HCT116 (cell line): Measurements from ENCODE around the gene CEACAM19.

ENCODE experiments used
- CTCF ChIP-seq, 3 experiments: fragments of 200-600 bp in 1 of 3; sonication (generic) in 1 of 3; IDR thresholded peaks in 2 of 3; conservative IDR thresholded peaks in 1 of 3; 2 replicates each; pipeline ENCODE4 v1.5.1; 2012 to 2017; ENCODE audit warnings: low read depth in 2 of 3, low read length in 2 of 3, antibody characterized with exemption in 1 of 3, borderline replicate concordance in 1 of 3, control low read depth in 1 of 3, mild to moderate bottlenecking in 1 of 3, mixed read lengths in 1 of 3, mixed run types in 1 of 3, moderate library complexity in 1 of 3; ENCODE audit not compliant: insufficient read depth in 1 of 3
- POLR2A ChIP-seq: IDR thresholded peaks from 2 replicates; pipeline ENCODE4 v1.7.0; 2011; ENCODE audit warnings: borderline replicate concordance; ENCODE audit not compliant: insufficient read depth, insufficient read length; ENCODE audit errors: extremely low read depth
- POLR2AphosphoS5 ChIP-seq: IDR thresholded peaks from 2 replicates; pipeline ENCODE4 v1.6.1; 2011; ENCODE audit warnings: mild to moderate bottlenecking, low read depth, low read length, moderate library complexity
- ZFX ChIP-seq: fragments of 450-650 bp; IDR thresholded peaks from 2 replicates; pipeline ENCODE4 v1.6.1; 2017

GRCh38 chr19:44732235-44733014 lies 61.1 kb downstream of the CEACAM19 start:
- TF ChIP-seq CTCF (IDR thresholded peaks at IDR 0.05 in 2 of 3, conservative IDR thresholded peaks at IDR 0.05 in 1 of 3; ENCODE audit: borderline replicate concordance in 1 of 3, insufficient read depth in 1 of 3, low read depth in 2 of 3, low read length in 2 of 3) (no peak), POLR2A (no peak), ZFX (no peak), POLR2AphosphoS5 (no peak)
